SH-SY5Y (cell line): Measurements from ENCODE around the gene NCK2.

Source experiments
- GATA2 ChIP-seq: IDR thresholded peaks from 2 replicates; pipeline ENCODE4 v1.6.1; 2011; ENCODE audit warnings: mild to moderate bottlenecking, low read depth, low read length
- GATA3 ChIP-seq: IDR thresholded peaks from 2 replicates; pipeline ENCODE4 v1.6.1; 2011; ENCODE audit warnings: low read depth, mild to moderate bottlenecking, low read length, moderate library complexity

GRCh38 chr2:105885456-105885855 is 140.7 kb downstream of the NCK2 start:
- TF ChIP-seq GATA3 (no peak), GATA2 (no peak)
